ENCODE data around the gene ITIH3.

DNA sequence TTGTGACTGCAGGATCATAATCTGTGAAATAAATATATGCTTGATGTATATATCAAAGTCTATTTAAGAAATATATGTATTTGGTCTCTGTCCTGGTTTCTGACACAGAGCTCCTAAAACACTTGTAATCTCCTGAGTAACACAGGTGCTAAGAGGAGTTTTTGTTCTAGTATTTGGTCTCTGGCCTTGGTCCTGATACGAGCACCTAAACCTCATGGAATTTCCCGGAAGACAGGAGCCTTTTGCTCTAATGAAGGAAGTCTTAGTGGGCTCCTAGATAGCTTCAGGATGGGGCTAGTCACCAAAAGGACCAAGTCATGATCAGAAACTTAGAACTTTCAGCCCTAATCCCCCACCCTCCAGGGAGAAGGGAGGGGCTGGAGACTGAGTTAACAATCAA lies 59.4 kb downstream of the ITIH3 start:
- TF ChIP-seq CTCF (IDR thresholded peaks at IDR 0.05) (no peak), POLR2AphosphoS5 (IDR thresholded peaks at IDR 0.05) (no peak), POLR2A (IDR thresholded peaks at IDR 0.05) (no peak), EP300 (IDR thresholded peaks at IDR 0.05; ENCODE audit: low read depth) (no peak)

All from transverse colon (tissue), 4 donors.